Activated effector memory CD4-positive, alpha-beta T cell treated with anti-CD3 and anti-CD28 coated beads, Interleukin-2, amount 50 U/mL, for 16 hours (primary cell): Measurements from ENCODE around the gene ERO1A.
"Not testable (repeated sequence)": the region's sequence is repeated elsewhere in the genome, so short reads cannot be mapped to it uniquely, and the experiment has no call there.

ENCODE experiments used
- DNase-seq: peaks from one replicate; pipeline ENCODE4 v3.0.0-alpha.2; 2020

ERO1A gene, protein sequence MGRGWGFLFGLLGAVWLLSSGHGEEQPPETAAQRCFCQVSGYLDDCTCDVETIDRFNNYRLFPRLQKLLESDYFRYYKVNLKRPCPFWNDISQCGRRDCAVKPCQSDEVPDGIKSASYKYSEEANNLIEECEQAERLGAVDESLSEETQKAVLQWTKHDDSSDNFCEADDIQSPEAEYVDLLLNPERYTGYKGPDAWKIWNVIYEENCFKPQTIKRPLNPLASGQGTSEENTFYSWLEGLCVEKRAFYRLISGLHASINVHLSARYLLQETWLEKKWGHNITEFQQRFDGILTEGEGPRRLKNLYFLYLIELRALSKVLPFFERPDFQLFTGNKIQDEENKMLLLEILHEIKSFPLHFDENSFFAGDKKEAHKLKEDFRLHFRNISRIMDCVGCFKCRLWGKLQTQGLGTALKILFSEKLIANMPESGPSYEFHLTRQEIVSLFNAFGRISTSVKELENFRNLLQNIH

DNA sequence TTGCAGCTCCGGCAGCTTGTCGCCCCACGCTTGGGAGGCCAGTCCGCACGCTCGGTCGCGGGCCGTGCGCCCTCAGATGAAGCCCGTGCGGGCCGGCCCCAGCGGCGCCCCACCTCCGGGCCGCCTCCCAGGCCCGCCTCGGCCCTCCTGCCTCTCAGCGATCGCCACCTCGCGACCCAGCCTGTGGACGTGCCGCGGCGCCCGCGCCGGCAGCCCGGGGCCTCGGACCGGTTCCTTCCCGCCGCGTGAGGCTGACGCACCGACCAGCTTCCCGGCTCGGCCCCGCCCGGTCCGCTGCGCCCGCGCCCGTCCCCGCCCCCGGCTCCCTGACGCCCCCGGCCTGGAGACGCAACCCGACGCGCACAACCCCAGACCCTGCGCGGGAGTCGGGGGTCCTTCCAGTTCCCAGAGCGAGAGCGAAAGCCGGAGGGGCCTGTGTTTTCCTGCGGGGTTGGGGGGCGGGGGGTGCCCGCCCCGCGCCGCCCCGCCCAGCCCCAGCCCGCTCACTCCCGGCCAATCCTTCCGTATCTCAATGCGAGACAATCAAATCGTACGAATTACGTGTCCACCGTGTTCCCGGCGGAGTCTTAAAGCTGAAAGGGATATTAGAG, at the start of gene ERO1A:
TSS of gene ERO1A (minus strand) at position 78 of the 611 bp plus-strand sequence. CDS start at position 1, 77 bp downstream.
- DNase-seq, result peak; percentile 88

DNA sequence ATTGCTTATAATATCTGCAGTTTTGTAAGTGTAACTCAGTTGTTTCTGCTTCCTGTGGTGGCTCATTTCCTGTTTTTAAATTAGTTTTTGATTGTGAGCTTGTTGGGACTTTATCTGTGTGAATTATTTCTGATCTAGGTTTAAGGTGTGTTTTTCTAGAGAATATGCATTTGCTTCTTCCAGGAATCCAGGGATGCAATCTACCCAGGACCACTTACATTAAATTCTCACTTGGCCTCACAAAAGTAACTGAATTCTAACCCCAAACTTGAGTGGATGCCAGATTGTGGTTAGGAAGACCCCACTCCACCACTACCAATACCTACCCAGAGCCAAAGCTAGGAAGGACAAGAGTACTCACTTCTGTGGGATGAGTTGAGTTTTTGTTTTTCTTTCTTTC, 46.5 kb upstream of the ERO1A start:
- DNase-seq, result no peak

DNA sequence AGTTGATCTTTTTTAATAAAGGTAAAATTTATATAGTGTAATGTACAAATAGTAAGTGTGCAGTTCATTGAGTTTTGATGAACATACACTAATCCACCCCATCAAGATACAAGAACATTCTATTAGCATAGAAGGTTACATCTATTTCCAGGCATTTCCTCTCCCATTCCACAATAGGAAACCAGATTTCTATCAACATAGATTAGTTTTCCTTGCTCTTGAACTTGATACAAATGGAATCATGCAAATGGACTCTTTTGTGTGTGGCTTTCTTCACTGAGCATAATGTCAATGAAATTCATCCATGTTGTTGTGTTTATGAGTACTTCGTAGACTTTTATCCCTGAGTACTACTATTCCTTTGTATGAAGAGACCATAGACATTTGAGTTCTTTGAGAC, 45.4 kb upstream of the ERO1A start:
- no peak for DNase-seq

DNA sequence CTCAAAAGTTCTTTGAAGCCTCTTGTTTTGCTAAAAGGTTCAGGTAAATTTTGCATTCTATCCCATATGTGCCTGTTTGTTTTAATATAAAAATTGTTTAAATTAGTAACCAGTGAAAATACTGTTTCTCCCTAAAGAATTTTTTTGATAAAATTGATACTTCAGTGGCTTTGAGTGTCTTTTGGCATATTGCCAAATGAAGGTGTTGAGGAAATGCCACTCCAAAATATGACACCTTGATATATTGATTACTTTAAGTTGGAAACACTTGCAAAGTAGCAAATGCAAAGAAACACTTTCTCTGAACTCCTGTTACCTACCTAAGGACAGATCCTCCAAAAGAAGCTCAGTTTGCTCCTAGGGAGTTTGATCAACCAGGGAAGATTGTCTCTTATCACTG, 43.1 kb upstream of the ERO1A start:
- DNase-seq, result no peak

DNA sequence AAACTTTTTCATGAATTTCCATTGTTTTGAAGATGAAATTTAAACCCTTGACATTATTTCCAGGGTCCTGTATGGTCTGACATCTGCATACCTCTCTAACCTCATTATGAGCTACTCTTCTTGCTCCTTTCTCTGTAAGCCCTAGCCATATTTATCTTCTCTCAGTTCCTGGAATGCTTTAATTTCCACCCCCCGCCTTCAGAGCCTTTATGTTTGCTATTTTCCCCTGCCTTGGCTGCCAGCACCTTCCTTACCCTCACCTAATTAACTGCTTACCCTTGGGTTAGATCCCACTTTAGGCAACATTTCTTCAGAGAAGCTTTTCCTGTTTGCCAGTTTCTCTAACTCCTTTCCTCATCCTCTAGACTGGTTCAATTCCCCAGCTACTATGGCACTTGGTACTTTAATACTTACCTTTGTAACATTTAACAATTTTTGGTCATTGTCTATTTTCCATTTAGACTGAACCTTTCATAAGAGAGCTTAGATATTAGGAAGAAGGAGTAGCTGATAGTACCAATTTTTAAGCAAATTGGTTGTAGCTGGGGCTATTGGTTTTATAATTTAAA, 40.6 kb upstream of the ERO1A start:
- no peak for DNase-seq

DNA sequence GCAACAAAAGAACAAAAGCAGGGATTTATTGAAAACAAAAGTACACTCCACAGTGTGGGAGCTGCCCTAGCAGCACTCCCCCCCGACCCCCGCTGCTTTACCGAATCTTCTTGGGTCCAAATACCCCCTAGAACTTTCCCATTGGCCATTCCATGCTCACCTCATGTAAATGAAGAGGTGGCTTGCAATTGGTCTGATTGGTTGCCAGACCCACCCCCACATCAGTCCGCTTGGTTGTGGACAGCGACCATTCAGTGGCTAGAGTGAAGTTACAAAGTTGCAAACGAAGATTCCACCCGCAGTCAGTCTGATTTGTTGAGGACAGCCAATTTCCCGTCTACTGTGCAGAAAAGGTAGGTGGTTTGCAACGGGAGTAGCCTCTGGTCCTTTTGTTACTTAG, 38.5 kb upstream of the ERO1A start:
- DNase-seq, result no peak

DNA sequence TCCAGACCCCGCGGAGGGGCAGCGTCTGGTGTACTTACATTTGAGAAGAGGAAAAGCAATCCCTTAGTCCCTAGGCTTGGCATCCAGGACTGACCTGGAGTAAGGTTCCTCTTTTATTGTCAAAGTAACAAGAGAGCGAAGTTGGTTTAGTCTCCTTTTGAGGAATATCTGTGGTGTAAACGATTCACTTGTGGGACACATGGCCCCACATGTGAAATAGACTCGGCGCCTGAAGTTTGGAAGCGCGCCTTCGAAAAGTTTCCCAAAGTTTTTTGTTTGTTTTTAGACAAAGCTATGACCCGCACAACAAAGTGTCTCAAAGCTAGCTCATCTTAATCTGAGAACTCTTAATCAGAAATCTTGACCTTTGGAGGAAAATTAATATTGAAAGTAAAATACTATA, 35.4 kb upstream of the ERO1A start:
- no peak for DNase-seq

DNA sequence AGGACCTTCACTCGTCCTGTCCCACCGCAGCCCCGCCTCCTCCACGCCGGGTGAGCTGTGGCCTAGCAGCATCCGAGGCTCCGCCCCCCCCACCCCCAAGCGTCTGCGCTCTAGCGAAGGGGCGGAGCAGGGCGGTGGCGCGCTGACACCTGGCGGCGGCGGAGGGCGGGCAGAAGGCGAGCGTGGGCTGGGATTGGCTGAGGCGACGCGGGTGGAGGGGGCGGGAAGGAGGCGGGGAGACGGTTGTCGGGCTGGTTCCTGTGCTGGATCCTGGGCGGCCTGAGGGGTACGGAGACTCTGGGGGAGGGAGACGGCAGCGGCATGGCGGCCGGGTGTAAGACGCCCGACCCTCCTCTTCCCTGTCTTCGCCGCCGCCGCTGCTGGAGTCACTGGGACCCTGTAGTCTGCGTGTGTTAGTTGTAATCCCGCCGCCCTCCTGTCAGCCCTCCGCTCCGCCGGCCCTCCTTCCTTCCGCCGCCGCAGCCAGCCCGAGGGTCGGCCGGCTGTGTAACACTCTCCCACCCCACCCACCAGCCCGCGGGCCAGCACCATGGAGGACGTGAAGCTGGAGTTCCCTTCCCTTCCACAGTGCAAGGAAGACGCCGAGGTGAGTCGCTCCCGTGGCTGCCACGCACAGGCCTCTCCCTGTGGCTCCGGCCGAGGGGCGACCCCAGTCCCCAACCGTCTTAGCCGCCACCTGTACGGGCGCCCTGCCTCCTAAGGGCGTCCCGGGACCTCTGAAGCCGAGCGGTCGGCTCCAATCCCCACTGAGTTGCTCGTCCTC, 34.8 kb upstream of the ERO1A start, which contains the start of gene STYX:
TSS of gene STYX (plus strand) at position 242 of the 784 bp plus-strand sequence. CDS start at position 551, 309 bp downstream.
- DNase-seq, result peak; percentile 99

DNA sequence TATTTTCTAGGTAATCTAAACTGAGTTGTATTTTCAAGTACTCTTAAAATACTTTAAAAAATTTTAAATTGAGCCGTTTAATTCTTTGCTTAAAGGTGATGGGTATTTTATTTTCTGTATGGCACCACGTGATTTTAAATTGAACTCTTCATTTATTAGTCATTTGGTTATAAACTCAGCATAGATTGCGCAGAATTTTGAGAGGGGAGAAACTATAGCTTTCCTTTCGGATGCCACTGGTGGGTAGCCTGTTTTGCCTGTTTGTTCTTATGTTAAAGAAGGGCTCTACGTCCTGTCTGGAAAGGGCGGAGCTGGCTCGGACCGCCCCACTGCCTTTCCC, 34.2 kb upstream of the ERO1A start:
- DNase-seq, result no peak

DNA sequence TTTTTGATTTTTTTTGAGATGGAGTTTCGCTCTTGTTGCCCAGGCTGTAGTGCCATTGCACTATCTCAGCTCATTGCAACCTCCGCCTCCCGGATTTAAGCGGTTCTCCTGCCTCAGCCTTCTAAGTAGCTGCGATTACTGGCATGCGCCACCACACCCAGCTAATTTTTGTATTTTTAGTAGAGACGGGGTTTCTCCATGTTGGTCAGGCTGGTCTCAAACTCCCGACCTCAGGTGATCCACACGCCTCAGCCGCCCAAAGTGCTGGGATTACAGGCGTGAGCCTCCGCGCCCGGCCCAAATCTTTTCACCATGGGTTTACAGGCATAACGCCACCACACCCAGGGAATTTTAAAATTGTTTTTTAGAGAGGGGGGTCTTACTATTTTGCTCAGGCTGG, 33.7 kb upstream of the ERO1A start:
- not testable (repeated sequence) for DNase-seq

DNA sequence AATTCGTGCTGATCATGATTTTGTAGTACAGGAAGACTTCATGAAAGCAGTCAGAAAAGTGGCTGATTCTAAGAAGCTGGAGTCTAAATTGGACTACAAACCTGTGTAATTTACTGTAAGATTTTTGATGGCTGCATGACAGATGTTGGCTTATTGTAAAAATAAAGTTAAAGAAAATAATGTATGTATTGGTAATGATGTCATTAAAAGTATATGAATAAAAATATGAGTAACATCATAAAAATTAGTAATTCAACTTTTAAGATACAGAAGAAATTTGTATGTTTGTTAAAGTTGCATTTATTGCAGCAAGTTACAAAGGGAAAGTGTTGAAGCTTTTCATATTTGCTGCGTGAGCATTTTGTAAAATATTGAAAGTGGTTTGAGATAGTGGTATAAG, 32.2 kb upstream of the ERO1A start:
- DNase-seq, result not testable (repeated sequence)

DNA sequence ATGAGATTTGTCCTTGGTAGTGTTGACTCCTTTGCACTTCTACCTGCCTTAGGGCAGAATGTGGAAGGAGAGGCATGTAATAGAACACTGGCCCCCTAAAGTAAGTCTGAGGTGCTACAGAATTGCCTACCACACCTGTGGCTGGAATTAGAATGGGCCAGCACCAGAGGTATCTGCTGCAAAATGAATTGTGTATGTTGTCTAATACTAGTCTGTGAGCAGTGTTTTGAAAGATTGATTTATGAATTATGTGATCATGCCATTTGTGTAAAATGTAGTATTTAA, 28.9 kb upstream of the ERO1A start:
- no peak for DNase-seq

DNA sequence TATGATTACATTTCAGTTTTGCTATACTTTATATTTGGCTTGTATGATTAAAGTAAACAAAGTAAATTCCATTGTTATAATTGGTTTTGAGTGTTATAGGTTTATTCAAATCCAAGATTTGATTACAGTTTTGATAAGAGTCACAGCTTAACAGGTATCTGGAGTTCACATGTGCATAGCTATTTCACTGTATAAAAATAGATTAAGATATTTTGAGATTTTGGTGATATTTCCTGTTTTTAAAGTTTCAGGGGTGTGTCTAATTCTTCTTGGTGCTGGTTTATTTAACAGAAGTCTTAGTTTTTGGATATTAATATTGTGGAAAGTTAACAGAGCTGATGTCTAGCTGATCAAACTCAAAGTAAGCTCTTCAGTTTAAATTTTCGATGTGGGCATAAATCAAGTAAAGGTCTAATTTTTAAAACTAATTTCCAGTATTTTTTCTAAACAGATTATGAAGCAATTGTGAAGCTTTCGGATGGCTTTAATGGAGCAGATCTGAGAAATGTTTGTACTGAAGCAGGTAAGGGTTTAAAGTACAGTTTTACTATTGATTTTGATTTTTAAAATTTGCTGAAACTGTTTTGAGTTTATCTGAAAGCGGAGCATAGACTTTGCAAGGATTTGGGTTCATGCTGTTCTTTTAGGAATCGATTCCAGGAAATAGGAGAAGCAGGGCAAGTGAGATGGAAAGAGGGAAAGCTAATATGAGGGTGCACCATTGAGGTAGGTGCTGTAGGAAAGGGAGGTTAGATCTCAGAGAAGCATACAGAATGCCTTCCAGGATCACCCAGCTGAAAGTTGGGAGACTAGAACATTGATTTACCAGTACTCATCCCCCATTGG, 28.4 kb upstream of the ERO1A start:
- DNase-seq, result no peak

DNA sequence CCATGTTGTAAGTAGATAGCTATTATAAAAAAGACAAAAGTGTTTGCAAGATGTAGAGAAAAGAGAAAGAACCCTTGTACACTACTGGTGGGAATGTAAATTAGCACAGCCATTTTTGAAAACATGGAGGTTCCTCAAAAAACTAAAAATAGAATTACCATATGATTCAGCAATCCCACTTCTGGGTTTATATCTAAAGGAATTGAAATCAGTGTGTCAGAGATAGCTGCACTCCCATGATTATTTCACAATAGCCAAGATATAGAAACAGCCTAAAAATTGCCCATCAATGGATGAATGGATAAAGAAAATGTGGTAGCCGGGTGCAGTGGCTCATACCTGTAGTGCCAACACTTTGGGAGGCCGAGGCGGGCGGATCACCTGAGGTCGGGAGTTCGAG, 20.8 kb upstream of the ERO1A start:
- no peak for DNase-seq

DNA sequence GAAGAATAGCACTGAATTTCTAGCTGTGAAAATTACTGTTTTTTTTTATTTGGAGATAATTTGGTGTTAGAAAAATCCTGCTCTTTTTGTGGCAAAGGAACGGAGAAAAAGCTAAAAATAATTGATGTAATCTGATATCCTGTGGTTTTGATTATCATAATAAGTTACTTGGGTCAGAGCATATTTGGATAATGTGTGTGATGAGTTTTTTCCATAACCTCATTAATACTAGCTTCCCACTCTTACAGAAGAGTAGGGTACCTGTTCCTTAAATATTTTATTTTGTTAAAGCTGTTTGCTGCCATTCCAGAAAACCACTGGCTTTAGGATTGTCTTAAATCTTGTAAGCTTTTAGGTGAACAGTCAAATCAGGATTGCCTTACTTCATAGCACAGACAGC, 16.3 kb upstream of the ERO1A start:
- DNase-seq, result no peak

DNA sequence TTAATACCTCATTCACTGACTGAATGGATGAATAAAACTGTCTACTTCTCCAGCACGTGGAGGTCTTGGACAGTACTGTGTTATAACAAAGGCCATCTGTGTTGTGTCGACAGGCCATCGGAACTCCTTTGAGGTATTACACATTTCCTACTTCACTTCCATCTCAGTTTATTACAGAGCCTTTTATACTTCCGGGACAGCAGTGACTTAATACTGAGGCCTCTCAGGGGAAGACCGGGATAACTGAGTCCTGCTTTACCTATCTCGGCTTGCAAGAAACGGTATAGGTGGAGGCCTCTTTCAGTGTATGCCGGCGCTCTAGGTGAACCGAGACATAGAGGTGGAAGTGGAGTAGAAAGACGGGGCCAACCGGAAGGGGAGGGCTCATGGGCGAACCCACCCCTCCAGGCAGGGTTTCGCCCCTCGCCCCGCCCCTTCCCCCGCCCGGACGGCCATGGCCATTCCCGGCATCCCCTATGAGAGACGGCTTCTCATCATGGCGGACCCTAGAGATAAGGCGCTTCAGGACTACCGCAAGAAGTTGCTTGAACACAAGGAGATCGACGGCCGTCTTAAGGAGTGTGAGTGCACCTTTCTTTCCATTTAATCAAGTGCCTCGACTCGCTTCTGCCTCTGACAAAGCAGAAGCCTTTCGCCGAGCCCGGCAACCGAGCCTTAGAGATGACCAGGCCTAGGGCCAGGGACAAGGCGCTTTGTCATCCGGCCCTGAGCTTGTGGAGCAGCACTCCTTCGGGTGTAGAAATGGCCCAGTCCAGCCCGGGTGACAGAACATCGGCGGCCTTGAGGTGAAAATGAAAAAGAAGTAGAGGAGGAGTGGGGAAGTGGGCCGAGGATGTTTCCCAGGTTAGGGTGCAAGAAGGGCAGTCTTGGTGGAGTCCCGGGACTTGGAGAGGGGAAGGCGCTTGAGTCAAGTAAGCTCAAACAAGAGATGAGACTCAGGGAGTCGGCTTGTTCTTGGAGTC, 11.7 kb upstream of the ERO1A start, which contains the start of gene PSMC6:
TSS of gene PSMC6 (plus strand) at position 477 of the 983 bp plus-strand sequence. CDS start at position 497, 20 bp downstream.
- peak; percentile 97 for DNase-seq

DNA sequence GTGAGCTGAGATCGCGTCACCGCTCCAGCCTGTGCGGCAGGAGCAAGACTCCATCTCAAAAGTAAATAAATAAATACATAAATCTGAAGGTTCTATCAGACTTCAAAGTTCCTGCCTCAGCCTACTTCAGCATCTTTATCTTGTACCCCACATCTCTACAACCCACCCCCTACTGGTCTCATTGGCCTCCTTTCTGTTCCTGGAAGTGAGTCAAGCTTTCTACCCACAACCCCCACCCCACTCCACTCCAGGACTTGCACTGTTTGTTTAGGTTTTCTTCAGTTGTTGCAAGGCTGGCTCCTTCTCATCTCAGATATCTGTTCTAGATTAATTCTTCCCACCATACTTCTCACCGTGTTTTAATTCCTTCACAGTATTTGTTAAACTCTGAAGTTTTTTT, 10.9 kb upstream of the ERO1A start:
- DNase-seq, result peak; percentile 77

DNA sequence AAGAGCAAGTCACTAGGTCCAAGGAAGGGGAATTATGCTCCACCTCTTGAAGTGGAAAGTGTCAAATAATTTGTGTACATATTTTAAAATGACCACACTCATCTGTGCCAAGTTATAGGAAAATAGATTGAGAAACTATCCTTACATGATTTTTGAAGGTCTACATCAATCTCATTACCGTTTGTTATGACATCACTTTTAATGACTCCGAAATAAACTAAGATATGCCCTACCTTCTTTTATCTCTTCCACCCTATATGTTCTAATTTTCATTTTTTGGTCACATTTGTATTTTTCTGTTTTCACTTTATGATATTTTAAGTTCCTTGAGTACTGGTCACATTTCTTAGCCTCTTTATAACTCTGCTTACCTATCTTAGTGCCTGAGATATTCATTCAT, 8.3 kb upstream of the ERO1A start:
- no peak for DNase-seq

DNA sequence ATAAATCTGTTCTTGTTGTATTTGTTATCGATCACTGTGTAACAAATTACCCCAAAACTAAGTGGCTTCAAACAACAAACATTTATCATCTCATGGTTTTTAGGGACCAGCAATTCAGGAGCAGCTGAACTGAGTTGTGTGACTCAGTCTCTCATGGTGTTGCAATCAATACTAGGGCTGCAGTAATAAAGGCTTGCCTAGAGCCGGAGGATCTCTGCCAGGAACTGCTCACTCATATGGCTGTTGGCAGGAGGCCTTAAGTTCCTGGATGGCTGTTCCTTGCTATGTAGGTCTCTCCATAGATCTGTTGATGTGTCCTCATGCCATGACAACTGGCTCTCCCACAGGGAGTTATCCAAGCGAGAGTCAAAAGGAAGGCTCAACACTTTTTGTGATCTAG, 7.9 kb upstream of the ERO1A start:
- no peak for DNase-seq

DNA sequence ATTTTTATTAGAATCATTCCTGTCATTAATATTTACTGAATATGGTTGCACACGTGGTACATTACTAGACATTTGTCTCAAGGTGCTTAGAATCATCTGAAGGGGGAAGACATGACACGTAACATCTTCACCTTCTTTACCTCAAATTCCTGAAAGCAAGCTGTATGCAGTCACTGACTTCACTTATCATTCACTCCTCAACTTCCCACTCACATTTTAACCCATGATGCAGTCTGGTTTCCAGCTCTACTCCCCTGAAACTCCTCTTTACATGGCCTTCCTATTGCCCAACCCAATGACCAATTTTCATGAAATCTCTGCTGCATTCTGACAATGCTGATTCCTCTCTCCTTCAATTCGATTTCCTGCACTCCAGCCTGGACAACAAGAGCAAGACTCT, 5.9 kb upstream of the ERO1A start:
- no peak for DNase-seq

DNA sequence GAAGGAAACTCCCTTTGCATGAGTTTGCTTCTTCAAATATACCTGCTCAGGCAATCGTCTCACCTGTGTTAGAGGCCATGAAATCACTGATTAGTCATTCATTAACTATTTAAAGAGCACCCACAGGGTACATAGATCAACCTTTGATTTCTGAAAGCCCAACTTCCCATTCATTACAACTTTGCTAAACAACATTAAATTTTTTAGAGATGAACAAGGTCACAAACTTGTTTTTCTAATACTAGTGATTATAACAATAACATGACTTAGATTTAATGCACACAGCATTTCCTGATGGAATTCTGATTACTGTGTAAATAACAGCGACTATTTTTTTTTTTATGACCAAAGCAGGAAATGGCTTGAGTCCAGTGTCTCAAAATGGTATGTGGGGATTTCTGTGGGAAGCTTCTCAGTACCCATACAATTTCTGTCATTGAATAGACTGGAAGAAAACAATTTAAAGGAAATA, 5.4 kb upstream of the ERO1A start:
- DNase-seq, result no peak
